ENCODE results near the gene FBN2. TPM values are rescaled to one million over a fixed set of nuclear protein-coding genes. Genes with fewer than 3 reads are reported as not detected.

Gene FBN2
- polyA plus RNA-seq, 1 donor from 2014 or later: 1.6 TPM

- H3K9me3 ChIP-seq (ENCODE audit: low read length): no peaks in the 10 kb centered on the region
- H3K27me3 ChIP-seq (ENCODE audit: insufficient read depth, low read depth, low read length): no peaks in the 10 kb centered on the region
- H3K36me3 ChIP-seq (ENCODE audit: insufficient read depth, low read length): no peaks in the 10 kb centered on the region
- H3K79me2 ChIP-seq (replicated peaks; ENCODE audit: insufficient read depth, low read length): no peaks in the 10 kb centered on the region
- no peak overlapping the region for H3K4me3 ChIP-seq (ENCODE audit: low read length)
- no peak for TF ChIP-seq POLR2AphosphoS5 (IDR thresholded peaks at IDR 0.05)
- TF ChIP-seq SMC3 (conservative IDR thresholded peaks at IDR 0.05; ENCODE audit: poor library complexity): no peak
- no peak for TF ChIP-seq MXI1 (conservative IDR thresholded peaks at IDR 0.05; ENCODE audit: poor library complexity, severe bottlenecking)
- TF ChIP-seq EZH2 (IDR thresholded peaks at IDR 0.05; ENCODE audit: borderline replicate concordance, insufficient read depth, low read length, poor library complexity, severe bottlenecking): no peak
- no peak for TF ChIP-seq TAF1 (IDR thresholded peaks at IDR 0.05; ENCODE audit: low read depth)
- TF ChIP-seq REST (IDR thresholded peaks at IDR 0.05; ENCODE audit: borderline replicate concordance): no peak
- TF ChIP-seq CTCF (IDR thresholded peaks at IDR 0.05; ENCODE audit: poor library complexity, severe bottlenecking): no peak
- TF ChIP-seq RAD21 (conservative IDR thresholded peaks at IDR 0.05): no peak
- TF ChIP-seq EP300 (conservative IDR thresholded peaks at IDR 0.05; ENCODE audit: poor library complexity, severe bottlenecking): no peak
- no peaks in the 10 kb centered on the region for H3K9me2 ChIP-seq (ENCODE audit: insufficient read depth, low read length)
- H3K9ac ChIP-seq (ENCODE audit: low read length): no peak overlapping the region
- no peak overlapping the region for H3K27ac ChIP-seq (ENCODE audit: low read length)
- no peaks in the 10 kb centered on the region for H3F3A ChIP-seq (ENCODE audit: insufficient read depth, low read length, poor library complexity, severe bottlenecking)
- no peaks in the 10 kb centered on the region for H4K20me1 ChIP-seq (ENCODE audit: insufficient read depth)
- no peak overlapping the region for H3K4me2 ChIP-seq (ENCODE audit: low read length)
- no peak overlapping the region for H2AFZ ChIP-seq (ENCODE audit: low read depth, low read length)
These were observed 73.4 kb downstream of the FBN2 start for GRCh38 chr5:128464596-128464995.

GRCh38 chr5:128462330-128462729, 75.7 kb downstream of the FBN2 start:
- no peak overlapping the region for H3K4me2 ChIP-seq (ENCODE audit: low read length)

More at GRCh38 chr5:128462330-128462729, 75.7 kb downstream of the FBN2 start:
- no peak for TF ChIP-seq REST (IDR thresholded peaks at IDR 0.05; ENCODE audit: borderline replicate concordance)
- no peak for TF ChIP-seq MXI1 (conservative IDR thresholded peaks at IDR 0.05; ENCODE audit: poor library complexity, severe bottlenecking)
- TF ChIP-seq EP300 (conservative IDR thresholded peaks at IDR 0.05; ENCODE audit: poor library complexity, severe bottlenecking): no peak
- no peak for TF ChIP-seq POLR2AphosphoS5 (IDR thresholded peaks at IDR 0.05)
- no peak for TF ChIP-seq TAF1 (IDR thresholded peaks at IDR 0.05; ENCODE audit: low read depth)
- no peaks in the 10 kb centered on the region for H3K27me3 ChIP-seq (ENCODE audit: insufficient read depth, low read depth, low read length)
- no peaks in the 10 kb centered on the region for H3F3A ChIP-seq (ENCODE audit: insufficient read depth, low read length, poor library complexity, severe bottlenecking)
- no peaks in the 10 kb centered on the region for H3K9me2 ChIP-seq (ENCODE audit: insufficient read depth, low read length)
- no peaks in the 10 kb centered on the region for H3K36me3 ChIP-seq (ENCODE audit: insufficient read depth, low read length)
- H3K9me3 ChIP-seq (ENCODE audit: low read length): no peaks in the 10 kb centered on the region
- no peaks in the 10 kb centered on the region for H3K79me2 ChIP-seq (replicated peaks; ENCODE audit: insufficient read depth, low read length)
- no peak overlapping the region for H3K27ac ChIP-seq (ENCODE audit: low read length)
- H3K4me3 ChIP-seq (ENCODE audit: low read length): no peak overlapping the region
- H4K20me1 ChIP-seq (ENCODE audit: insufficient read depth): no peaks in the 10 kb centered on the region
- no peak overlapping the region for H2AFZ ChIP-seq (ENCODE audit: low read depth, low read length)
- H3K9ac ChIP-seq (ENCODE audit: low read length): no peak overlapping the region
